ENCODE measurements around the gene STAT6. TPM values are rescaled to one million over a fixed set of nuclear protein-coding genes. Genes with fewer than 3 reads are reported as not detected.

STAT6 gene, protein sequence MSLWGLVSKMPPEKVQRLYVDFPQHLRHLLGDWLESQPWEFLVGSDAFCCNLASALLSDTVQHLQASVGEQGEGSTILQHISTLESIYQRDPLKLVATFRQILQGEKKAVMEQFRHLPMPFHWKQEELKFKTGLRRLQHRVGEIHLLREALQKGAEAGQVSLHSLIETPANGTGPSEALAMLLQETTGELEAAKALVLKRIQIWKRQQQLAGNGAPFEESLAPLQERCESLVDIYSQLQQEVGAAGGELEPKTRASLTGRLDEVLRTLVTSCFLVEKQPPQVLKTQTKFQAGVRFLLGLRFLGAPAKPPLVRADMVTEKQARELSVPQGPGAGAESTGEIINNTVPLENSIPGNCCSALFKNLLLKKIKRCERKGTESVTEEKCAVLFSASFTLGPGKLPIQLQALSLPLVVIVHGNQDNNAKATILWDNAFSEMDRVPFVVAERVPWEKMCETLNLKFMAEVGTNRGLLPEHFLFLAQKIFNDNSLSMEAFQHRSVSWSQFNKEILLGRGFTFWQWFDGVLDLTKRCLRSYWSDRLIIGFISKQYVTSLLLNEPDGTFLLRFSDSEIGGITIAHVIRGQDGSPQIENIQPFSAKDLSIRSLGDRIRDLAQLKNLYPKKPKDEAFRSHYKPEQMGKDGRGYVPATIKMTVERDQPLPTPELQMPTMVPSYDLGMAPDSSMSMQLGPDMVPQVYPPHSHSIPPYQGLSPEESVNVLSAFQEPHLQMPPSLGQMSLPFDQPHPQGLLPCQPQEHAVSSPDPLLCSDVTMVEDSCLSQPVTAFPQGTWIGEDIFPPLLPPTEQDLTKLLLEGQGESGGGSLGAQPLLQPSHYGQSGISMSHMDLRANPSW
- total RNA-seq, result 108 TPM

DNA sequence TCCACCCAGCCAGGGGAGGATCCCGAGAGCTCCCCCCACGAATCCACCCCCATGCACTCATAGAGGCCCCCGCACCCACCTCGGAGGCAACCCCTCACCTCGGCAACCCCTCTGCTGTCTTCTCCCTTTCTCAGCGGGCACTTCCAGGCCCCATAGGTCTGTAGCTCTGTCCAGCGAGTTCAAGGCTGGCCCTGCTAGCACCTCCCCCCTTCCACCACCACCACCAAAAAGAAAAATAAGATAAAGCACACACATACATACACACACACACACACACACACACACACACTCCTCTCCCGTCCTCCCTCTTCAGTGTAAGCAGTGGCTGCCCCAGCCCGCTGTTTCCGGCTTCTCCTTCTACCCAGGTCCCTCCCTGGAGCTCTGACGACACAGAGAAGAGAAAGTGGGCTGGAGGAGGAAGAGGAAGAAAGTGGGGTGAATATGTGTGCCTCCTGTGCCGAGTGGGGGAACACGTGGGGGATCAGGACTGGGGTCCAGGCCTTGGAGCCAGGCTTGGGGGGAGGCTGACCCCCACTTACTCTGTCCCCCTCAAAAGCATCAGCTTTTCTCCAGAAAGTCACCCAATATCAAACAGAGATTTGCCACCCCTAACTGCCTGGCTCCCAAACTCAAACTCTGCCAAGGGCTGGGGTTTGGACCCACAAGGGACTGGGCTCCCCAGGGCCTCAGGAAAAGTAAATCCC lies at the start of gene STAT6:
Gene STAT6 (minus strand): TSS at position 332 of the 704 bp plus-strand sequence. CDS start 3,084 bp downstream, outside the sequence.
- ATAC-seq, result peak; percentile 79

DNA sequence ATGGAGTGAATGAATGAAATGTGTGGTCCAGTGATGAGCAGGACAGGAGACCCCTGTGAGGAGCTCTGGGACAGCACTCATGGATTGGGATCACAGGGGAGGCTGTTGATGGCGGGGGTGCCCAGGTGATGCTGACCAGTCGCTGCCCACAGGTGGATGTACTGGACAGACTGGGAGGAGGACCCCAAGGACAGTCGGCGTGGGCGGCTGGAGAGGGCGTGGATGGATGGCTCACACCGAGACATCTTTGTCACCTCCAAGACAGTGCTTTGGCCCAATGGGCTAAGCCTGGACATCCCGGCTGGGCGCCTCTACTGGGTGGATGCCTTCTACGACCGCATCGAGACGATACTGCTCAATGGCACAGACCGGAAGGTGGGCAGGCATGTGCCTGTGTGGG lies 49.6 kb upstream of the STAT6 start:
- ATAC-seq, result no peak

DNA sequence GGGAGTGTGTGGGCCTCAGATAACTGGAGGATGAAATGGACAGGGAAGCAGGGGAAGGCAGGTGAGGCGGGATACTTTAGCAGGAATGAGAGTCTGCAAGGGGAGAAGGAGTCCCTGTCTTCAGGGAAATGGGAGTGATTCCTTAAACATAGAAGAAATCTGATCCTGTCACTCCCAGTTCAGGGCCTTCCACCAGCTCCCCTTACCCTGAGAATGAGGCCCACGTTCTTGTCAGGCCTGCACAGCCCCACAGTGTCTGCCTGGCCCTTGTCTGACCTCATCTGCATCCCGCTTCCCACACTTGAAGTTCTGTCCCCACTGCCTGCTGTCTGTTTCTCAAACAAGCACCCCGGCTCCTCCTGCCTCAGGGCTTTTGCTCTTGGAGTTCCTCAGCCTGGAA lies 48.9 kb upstream of the STAT6 start:
- no peak for ATAC-seq

DNA sequence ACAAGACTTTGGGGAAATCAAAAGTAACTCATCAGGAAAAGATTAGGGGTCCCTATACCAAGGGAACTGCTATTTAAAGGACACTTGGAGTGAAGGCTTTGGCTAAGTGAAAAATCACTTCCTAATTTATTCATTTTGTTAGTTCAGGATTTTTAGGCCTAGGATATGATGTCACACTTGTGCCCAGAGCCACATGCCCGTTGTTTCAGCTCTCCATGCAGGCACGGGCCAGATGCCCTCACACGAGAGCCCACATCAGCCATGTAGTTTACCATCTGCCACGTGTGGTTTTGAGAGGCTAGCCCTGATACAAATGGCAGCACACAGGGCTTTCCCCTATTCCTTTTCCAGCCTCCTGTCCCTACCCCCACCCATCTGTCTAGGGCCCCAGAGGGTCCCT lies 48.1 kb upstream of the STAT6 start:
- ATAC-seq, result no peak

DNA sequence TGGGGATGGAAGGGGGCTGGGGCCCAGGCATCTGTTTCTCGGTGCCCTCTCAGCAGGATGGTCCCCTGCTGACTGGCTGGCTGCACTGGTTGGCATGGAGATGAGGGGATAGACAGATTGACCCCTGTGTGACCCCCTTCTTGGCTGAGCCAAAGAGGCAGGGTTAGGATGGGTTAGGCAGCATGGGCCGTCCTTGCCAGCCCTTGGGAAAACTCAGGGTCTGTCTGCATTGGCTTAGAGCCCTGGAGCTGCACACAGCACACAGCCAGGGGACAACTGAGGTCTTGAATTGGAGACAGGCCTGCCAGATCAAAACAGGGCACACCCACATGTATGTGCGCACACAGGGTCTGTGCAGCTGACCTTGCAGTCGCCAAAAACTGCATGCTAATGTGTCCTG lies 47.5 kb upstream of the STAT6 start:
- ATAC-seq, result no peak

DNA sequence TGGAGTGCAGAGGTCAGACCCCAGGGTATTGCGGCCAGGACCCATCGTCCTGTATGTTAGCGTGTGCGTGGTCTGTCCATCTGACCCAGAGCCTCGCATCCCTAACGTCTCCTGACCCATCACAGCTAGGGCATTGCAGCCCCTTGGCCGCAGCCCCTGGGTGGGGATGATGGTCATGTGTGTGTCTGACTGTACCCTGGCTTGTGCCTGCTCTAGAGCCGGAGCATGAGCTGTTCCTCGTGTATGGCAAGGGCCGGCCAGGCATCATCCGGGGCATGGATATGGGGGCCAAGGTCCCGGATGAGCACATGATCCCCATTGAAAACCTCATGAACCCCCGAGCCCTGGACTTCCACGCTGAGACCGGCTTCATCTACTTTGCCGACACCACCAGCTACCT lies 47.0 kb upstream of the STAT6 start:
- ATAC-seq, result no peak

DNA sequence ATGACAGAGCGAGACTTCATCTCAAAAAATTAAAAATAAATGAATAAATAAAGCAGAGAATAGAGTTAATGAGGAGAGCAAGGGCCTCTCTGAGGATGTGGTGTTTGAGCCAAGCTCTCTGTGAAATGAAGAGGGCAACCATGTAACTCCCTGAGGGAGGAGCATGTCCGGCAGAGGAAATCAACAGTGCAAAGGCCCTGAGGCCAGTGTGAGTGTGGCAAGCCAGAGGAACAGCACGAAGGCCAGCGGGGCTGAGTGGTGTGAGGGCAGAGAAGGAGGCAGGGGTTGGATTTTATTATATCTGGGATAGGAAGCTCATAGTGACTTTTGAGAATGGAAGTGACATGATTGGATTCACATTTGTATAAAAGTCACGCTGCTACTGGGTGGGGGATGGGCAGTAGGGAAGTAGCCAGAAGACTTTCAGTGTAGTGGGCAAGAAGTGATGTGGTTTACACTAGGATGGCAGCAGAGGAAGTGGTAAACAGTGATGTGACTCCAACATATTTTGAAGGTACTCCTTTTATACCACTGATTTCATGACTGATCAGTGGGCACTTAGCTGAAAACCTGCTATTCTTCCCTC lies 46.5 kb upstream of the STAT6 start:
- no peak for ATAC-seq

DNA sequence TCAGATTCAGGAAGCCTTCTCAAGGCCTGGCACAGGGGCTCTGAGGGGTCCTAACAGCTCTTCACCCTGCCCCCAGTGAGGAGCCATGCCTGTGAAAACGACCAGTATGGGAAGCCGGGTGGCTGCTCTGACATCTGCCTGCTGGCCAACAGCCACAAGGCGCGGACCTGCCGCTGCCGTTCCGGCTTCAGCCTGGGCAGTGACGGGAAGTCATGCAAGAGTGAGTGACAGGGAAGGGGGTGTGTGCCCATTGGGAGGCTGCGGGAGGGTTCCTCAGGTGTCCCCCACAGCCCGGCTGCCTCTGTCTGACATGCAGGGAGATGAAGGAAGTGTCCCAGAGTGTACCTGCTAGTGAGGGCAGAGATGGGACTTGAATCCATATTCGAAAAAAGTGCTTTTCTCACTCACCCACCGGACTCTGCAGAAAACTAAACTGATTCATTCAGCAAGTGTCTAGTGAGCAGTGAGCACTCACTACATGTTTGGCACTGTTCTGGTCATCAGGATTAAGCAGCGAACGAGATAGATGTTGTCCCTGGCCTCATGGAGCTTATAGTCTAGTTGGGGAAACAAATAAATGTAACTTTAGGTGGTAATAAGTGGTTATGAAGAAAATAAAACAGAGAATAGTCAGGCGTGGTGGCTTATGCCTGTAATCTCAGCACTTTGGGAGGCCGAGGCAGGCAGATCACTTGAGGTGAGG lies 45.7 kb upstream of the STAT6 start:
- no peak for ATAC-seq

DNA sequence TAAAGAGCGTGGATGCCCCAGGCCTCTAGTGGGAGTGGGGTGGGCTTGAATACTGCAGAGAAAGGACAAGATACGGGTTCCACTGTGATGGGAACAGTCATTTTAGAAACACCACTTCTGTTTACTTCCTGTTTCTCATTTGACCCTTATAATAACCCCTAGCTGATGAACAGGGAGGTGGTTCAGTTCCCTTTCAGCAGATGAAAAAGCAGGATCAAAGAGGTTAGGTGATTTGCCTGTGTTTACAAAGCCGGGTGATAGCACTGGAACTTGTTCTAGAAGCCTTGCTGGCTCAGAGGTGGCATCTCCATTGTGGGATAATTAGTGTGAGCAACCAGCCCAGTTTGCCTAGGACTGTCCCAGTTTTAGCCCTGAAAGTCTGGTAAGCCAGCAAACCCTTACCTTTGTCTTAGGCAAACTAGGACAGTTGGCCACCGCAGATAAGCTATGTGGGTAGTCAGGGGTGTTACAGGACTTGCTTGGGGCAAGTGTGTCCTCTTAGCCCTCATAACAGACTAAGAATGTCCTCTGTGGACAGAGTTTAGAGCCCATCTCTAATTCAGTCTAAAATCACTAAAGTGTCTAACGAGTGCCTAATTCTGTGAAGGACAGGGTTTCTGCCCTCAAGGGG lies 43.8 kb upstream of the STAT6 start:
- ATAC-seq, result no peak

DNA sequence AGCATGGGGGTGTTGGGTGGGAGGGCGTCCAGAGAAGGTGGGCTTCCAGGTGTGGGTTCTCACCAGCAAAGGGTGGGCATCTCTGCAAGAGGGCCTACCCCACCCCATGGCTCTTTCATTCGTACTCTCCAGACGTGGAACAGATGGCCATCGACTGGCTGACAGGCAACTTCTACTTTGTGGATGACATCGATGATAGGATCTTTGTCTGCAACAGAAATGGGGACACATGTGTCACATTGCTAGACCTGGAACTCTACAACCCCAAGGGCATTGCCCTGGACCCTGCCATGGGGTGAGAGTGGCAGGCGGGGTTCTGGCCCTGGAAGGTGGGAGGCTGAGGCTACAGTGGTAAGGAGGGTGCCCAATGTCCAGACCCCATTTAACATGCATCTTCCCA lies 42.9 kb upstream of the STAT6 start:
- ATAC-seq, result no peak

DNA sequence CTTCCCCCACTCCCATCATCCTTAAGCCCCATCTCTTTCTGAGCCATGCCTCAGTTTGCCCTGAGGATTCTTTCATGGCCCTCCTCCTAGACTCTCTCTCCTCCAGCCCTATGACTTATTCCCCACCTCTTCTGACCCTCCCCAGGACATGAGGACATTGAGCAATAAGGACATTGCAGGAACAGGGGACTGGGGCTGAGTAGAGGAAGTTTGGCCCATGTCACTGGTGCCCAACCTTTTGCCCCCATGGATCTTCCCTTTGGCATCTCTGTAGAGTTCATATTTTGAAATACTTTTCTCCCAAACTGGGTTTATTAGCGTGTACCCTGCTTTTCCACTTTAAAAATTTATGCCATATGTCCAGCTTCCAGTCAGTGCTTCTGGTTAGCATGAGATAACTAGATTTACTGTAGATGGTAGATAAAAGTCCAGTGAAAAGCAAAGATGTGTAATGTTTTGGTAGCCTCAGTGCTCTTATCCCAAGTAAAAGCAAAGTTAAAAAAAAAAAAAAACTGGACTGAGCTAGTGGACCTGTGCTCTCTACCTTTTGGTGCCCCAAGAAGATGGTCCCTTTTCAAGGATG lies 42.3 kb upstream of the STAT6 start:
- no peak for ATAC-seq

DNA sequence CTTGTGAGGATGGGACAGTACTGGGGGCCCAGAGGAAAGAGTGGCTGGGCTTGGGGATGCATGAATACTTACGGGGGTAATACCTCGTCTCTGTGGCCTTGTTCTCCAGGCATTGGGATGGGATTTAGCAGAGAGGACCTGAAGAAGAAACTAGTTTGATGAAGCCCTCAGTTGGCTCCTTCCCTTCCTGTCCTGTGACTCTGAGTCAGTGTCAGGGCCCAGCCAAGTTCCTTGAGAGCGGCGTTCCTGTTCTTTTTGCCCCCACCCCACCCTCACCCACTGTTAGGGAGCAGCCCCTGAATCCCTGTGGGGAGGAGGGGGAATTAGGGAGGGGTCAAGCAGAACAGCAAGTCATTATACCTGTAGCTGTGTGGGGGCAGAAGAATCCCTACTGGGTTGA lies 41.5 kb upstream of the STAT6 start:
- peak; percentile 47 for ATAC-seq

DNA sequence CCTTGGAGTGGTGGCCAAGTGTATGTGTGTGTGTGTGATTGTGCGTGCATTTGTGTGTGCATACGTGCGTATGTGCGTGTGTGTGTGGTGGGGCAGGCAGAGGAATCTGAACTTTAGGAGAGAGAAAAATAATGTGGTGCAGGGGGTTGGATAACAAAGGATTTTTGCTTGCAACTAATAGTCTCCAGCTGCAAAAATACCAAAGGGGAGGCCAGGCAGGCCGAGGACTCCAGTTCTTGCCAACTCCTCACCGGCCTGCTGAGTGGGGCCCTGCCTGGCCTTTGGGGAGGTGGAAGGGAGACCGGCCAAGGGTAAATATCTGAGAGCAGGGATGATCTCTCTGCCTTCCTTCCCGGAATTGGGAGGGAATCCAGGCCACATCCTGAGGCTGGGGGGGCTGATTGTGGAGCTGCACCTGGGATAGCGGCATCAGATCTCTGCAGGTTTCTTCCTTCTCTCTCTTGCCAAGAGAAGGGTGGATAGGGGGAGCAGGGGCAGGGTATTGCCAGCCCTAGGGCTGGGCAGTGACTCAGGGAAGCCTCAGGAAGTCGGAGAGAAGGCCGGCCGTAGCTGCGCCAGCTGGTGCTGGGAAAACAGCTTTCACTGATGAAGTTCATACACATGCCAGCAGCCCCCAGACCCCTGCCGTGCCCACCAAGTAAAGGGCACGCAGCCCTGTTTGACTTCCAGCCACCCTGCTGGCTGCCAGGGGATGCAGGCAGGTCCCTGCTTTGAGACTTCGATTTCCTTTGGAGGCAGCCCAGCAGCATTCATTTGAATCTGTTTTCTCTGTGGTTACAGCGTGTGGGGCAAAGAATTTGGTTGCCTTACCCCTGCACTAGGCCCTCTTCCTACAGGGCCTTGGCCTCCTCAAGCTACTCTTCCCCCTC lies 40.8 kb upstream of the STAT6 start:
- peak; percentile 65 for ATAC-seq

DNA sequence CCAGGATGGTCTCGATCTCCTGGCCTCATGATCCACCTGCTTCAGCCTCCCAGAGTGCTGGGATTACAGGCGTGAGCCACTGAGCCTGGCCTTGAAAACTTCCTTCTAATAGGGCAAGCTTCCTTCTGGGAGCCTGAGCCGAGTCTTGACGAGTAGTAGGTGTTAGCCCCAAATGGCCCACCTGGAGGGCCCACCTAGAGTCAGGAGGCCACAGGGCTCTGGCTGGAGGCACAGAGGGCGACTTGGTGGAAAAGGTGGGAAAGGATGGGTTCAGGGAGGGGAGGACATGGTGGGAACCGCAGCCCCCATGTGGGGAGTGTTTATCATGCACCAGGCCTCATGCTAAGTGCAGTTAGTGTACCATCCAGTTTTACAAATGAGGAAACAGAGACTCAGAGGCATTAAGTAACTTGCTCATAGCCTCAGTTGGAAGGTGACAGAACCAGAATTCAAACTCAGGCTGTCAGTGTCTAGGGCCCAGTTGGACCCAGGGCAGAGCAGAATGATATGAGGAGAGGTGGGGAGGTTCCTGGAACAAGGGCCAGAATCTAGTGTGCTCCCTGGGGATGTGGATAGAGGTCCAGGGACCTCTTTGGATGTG lies 39.3 kb upstream of the STAT6 start:
- no peak for ATAC-seq

DNA sequence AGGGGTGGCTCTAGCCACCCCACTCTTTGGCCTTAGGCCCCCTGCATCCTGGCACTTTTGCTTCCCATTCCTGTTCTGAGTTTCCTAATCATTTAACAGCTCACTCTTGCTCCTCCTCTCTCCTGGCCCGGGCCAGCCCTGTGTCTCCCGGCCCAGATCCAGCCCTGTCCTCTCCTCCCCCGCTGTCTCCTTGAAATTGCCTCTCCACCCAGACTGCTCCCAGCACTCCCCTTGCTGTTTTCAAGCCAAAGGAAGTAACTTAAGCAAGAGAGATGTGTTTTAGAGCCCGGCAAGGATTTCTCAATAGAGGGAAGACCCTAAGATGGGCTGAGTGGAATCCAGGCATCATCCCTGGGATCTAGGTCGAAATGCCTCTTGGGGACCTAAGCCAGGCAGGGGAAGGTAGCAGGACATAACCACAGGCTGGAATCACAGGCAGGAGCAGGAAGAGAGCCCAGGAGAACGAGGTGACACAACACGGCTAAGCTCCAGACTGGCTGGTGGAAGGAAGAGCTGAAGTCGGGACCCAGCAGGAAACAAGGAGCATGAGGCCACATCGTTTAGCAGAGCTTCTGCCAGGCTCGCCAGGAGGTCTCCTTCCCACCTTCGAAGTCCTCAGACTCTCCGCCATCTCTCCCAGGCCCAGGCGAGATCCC lies 38.2 kb upstream of the STAT6 start:
- ATAC-seq, result peak; percentile 18

DNA sequence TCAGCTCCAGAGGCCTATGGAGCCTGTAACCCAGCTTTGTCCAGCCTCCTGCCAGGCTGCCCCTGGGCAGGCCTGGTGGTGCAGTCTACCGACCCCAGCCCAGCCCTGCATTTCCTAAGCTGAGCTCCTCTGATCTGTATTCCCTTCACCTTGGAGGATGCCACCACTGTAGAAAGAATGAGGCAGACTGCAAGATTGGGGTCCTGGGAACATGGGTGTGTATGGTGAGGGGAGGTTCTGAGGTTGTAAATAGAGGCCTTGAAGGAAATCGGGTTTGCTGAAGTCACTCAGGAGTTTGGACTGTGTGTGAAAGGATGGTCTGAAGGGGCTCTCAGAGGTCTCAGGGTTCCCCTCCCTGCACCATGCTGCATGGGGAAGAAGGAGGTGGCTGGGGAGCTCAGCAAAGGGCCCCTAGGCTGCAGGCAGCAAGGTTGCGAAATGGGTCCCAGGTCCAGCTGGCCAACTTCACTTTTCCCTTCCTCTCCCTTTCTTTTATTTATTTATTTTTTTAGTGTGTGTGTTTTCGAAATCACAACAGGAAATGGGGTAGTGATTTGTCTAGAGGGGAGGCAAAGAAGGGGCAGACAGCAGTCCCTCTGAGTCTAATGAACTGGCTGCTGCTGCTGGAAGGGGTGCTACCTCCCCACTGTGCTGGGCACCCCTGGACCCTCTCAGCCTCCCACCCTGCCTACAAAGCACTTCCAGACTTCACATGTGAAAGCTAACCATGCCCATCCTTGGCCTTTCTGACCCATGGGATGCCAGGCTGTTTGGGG lies 37.5 kb upstream of the STAT6 start:
- no peak for ATAC-seq

DNA sequence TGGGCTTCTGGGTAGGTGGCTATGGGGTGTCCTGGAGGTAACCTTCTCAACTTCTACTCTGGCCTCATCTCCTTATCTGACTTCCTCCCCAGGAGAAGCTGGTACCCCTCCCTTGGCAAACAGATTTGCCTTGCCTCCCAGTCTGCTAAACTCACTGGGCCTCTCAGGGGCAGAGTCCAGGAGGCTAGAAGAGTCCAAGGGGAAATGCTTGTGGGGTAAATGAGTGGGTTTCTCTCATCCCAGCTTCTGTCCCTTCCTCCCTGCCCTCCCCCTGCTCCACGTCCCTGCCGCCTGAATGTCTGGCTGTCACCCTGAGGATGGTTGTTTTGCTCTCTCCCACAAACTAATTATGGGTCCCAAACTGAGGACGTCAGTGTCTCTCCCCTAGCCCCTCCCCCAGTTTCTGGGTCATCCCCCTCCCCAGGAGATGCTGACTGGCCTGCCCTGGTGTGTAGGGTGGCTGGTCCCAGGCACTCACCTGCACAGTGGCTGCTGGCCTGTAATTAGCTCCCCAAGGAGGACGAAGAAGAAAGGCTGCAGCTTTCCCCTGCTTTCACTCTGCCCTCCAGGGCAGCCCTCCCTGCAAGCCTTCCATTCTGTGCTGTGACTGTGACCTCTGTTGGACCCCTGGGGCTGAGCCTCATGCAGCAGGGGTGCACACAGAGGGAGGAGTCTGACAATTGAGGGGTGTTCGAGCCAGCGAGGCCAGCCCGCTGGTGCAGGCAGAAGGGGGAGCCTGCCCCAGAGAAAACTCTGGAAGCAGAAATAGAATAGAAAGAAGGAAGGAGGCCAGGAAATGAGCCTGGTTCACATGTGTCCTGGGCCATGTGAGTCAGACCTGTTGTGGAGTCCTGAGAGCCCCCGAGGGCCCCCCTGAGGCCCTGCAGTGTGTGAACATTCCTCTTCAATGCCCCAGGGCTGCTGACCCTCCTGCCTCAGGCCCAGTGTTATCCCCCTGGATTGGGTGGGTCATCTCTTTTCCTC lies 36.1 kb upstream of the STAT6 start, which contains the start of gene LRP1-AS:
Gene LRP1-AS (minus strand): TSS at position 659 of the 984 bp plus-strand sequence.
- ATAC-seq, result no peak

Measured in esophagus mucosa (tissue), 1 donor.